ENCODE measurements around the gene PDHB.
A peak's percentile ranks its signal among the peaks of the same experiment; 100 is the strongest.

- TF ChIP-seq, protein P1, sequence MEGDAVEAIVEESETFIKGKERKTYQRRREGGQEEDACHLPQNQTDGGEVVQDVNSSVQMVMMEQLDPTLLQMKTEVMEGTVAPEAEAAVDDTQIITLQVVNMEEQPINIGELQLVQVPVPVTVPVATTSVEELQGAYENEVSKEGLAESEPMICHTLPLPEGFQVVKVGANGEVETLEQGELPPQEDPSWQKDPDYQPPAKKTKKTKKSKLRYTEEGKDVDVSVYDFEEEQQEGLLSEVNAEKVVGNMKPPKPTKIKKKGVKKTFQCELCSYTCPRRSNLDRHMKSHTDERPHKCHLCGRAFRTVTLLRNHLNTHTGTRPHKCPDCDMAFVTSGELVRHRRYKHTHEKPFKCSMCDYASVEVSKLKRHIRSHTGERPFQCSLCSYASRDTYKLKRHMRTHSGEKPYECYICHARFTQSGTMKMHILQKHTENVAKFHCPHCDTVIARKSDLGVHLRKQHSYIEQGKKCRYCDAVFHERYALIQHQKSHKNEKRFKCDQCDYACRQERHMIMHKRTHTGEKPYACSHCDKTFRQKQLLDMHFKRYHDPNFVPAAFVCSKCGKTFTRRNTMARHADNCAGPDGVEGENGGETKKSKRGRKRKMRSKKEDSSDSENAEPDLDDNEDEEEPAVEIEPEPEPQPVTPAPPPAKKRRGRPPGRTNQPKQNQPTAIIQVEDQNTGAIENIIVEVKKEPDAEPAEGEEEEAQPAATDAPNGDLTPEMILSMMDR (conservative IDR thresholded peaks at IDR 0.05; ENCODE audit: low read length) = peak; percentile 23; the same call in 1 of the 2 replicates
- no peak for TF ChIP-seq EZH2phosphoT487 (IDR thresholded peaks at IDR 0.05; ENCODE audit: borderline replicate concordance, low read depth, low read length)
Observed at GRCh38 chr3:58463942-58464271, 30.3 kb upstream of the PDHB start.
